T follicular helper cell (primary cell): ENCODE data around the gene CTPS2.

Source experiments
- DNase-seq: peaks from one replicate; pipeline ENCODE4 v3.0.0-alpha.2; 2020; ENCODE audit warnings: low read depth

CTPS2 gene

DNA sequence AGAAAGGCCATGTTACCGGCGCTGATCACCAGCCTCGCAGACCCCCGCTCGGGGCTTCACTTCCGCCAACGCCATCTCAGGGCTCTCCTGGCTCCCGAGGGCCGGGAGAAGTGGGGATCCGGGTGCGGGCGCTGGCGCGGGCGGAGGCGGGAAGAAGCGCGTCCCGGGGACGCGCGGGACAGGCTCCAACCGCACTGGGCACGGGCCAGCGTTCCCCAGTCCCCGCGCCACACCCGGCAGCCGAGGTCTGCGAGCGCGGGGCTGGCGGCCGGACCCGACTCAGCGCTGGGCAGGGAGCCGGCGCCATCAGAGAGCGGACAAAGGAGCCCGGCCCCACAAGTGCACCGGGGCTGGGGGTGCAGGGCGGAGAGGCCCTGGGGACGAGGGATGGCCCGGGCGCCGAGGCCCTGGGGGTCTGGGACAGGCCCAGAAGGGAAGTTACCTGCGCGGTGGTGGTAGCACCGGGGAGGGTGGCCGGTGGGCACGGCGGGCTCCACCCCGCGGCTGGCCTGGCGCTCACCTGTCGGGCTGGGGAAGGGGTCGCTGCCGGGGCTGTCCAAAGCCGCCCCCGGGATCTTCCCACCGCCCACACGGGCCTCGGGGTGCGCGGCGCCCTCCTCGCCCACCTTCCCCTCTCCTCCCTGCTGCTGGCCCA is 449 bp downstream of the CTPS2 start:
- DNase-seq: no peak

DNA sequence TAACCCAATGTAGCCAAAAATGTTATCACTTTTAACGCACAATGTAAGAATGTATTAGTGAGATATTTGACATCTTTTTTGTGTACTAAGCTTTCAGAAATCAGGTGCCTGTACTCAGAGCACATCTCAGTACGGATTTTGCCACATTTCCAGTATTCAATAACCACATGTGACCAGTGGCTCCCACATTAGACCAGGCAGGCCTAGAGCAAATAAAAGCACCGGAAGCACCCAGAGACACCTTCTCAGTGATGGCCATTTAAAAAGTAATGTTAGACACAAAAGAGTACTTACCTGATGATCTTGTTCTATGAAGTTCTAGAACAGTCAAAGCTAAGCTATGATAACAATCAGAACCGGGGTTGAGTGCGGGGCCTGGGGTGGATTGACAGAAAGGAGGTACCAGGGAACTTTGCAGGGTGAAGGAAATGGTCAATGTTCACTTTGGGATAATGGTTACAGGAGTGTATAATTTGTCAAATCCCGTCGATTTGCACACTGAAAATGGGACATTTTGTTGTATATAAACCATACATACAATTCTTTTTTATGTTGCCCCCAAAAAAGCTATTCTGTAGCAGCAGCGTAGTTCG is 1.2 kb downstream of the CTPS2 start:
- DNase-seq: no peak

GRCh38 chrX:16708016-16708415 is 4.5 kb downstream of the CTPS2 start:
- no peak for DNase-seq

DNA sequence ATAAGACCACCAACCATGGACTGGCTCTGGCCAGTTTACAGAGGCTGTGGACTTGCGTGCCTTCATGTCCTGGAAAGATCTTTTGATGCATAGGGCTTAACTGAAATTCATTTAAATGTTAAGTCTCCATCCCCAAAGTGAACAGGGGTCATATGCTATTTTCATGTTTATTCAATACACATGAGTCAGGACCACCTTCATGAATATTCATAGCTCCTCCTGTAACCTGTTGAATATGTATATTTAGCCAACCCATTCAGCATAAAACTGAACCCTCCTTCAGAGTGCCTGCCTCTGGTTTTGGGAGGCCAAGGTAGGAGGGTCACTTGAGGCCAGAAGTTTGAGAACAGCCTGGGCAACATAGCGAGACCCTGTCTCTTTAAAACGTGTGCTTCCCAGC is 7.1 kb downstream of the CTPS2 start:
- DNase-seq: no peak

DNA sequence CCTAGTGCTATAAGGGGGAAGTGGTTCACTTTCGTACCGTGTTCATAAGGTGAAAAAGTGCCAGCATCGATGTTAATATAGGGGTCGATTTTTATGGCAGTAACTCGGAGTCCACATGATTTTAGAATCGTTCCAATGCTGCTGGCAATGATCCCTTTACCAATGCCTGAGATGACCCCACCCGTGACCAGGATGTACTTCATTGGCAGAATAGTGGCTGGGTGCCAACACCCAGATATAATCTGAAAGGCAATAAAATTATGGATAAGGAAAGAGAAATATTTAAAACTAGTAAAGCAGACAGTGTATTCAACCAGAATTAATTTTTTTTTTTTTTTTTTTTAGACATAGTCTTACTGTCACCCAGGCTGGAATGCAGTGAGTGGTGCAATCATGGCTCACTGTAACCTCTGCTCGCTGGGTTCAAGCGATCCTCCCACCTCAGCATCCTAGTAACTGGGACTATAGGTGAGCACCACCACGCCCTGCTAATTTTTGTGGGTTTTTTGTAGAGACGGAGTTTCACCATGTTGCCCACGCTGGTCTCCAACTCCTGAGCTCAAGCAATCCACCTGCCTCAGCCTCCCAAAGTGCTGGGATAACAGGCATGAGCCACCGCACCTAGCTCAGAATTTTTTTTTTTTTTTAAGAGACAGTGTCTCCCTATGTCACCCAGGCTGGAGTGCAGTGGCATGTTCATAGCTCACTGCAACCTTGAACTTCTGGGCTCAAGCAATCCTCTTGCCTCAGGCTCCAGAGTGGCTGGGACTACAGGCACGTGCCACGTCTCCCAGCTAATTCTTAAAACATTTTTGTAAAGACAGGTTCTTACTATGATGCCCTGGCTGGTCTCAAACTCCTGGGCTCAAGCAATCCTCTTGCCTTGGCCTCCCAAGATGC is 9.5 kb downstream of the CTPS2 start:
- DNase-seq: no peak

DNA sequence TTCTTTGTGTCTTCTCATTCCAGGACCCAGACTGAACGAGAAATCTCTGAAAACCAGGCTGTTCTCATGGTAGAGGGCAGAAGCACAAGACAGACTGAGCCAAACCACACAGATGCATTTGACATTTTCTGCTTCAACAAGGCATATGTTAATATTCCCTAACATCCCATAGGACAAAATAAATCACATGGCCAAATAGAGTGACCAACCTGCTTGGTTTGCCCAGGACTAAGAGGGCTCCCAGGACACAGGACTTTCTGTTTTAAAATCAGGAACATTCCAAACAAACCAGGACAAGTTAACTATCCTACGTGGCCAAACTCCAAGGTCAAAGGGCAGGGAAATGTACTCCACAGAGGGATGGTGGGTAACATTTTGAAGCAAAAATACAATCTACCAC is 11.7 kb downstream of the CTPS2 start:
- no peak for DNase-seq

GRCh38 chrX:16699389-16699788 is 13.1 kb downstream of the CTPS2 start:
- DNase-seq: no peak

GRCh38 chrX:16696956-16697355 is 15.5 kb downstream of the CTPS2 start:
- DNase-seq: no peak

DNA sequence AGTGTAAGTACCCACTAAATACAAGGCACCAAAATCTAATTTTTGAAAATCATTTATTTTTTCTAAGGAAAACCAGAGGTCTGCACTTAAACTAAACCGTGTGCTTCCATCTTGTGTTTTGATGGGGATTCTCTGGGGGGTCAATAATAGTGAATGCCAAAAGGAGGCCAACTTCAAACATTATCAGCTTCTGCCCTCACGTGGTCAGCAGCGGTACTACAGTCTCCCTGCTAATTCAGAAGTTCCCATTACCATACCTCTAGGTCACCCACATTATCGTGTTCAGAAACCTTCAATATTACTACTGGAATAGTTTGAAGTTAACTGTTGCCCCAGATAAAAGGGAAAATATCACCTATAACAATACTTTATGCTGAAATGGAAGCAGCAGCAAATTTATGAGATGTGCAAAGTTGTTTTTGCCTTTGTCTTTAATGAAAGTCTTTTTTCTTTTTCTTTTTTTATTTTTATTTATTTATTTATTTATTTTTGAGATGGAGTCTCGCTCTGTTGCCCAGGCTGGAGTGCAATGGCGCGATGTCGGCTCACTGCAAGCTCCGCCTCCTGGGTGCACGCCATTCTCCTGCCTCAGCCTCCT is 17.3 kb downstream of the CTPS2 start:
- DNase-seq: peak; percentile 53

GRCh38 chrX:16687514-16687913 is 25.0 kb downstream of the CTPS2 start:
- no peak for DNase-seq

DNA sequence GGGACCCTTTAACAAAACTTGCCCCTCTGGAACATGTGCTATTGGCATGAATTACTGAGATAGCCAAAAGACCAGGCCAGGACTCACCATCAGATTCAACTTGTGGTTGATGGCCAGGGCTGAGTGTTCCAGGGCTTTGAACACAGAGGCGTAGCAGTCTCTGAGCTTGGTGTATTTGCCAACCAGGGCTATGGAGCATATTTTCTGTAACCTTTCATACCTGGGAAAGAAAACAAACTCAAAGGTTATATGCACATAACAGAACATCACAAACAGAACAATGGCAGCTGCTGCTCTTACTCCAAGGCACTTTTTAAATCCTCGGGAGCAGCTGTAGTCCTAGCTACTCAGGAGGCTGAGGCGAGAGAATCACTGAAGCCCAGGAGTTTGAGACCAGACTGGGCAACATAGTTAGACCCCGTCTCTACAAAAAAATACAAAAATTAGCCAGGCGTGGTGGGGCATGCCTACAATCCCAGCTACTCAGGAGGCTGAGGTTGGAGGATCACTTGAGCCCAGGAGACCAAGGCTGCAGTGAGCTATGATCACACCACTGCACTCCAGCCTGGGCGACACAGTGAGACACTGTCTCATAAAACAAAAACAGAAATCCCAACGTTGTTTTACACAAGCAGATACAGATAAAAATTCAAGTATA is 29.3 kb downstream of the CTPS2 start:
- DNase-seq: no peak

DNA sequence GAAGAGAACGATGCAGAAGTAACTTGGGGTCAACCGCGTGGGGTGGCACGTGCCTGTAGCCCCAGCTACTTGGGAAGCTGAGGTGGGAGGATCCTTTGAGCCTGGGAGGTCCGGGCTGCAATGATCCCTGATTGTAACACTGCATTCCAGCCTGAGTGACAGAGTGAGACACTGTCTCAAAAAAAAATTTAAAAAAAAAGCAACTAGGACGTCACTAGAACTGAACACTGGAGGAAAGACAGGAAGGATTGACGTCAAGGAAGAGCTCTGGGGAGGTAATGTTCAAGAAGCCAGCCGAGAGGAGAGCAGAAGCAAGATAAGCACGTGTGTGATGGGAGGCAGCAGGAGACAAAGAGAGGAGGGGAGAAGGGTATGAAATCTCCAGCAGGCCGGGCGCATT is 33.8 kb downstream of the CTPS2 start:
- no peak for DNase-seq

- peak; percentile 3 for DNase-seq
Measured at GRCh38 chrX:16671005-16671404, 41.5 kb downstream of the CTPS2 start.

GRCh38 chrX:16666541-16666940 is 45.9 kb downstream of the CTPS2 start:
- no peak for DNase-seq

GRCh38 chrX:16665089-16665488 is 47.4 kb downstream of the CTPS2 start:
- no peak for DNase-seq

DNA sequence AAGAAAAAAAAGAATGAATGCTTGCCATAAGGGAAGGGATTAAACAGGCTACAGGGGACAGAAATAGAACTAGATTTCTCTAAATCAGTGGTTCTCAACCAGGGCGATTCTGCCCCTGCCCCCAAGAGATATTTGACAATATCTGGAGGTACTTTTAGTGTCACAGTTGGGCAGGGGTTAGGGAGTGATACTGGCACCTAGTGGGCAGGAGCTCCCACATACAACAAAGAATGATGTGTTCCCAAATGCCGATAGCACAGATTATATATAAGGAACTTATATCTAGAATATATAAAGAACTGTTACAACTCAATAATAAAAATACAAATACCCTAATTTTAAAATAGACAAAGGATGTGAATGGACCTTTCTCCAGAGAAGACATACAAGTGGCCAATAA is 47.8 kb downstream of the CTPS2 start:
- no peak for DNase-seq

GRCh38 chrX:16664074-16664473 is 48.4 kb downstream of the CTPS2 start:
- DNase-seq: no peak

DNA sequence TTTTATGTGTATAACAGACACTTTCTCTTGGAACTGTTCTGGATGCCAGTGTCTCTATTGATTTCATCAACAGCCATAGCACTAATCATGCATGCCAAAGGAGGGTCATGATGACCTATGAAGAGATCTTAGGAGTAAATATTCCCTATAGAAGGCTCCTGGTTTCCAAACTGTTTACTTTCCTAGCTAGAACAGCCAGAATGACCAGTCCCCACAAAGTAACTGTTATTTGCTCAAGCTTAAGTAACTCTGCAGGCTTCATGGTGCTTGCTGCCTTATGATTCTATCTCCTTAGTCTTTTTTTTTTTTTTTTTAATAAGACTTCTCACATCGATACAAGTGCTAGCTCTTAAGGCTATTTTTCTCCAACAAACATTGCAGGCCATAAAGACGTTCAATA is 50.1 kb downstream of the CTPS2 start:
- no peak for DNase-seq

- no peak for DNase-seq
Measured at GRCh38 chrX:16661495-16661894, 51.0 kb downstream of the CTPS2 start.

DNA sequence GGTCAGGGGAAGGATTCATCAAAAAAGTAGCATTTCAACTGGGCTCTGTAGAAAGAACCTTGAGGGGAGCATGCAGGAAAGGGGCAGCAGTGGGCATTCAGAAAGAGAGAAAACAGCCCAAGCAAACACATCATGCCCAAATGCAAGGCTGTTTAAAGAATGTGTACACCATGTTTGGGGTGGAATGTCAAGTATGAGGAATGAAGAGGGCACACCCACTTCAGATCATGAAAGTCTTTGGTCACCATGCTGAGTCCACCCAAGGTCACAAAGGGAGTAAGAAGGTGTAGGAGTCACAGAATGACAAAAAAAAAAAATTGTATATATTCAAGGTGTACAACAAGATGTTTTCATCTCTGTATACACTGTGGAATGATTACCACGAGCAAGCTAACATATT is 53.1 kb downstream of the CTPS2 start:
- no peak for DNase-seq

DNA sequence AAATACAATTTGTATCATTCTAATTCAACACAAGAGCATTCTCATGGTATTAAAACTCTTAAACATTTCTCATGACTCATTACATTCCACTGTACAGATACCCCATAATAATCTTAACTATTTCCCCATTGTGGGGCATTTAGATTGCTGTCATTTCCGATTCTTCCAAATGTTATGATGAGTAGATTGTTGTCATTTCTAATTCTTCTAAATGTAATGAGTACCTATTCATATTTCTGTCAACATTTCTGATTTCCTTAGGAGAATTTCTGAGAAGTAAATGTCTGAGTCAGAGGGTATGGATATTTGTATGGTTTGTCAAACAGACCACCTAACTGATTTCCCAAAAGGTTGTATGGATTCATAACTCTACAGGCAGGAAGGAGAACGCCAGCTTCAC is 54.2 kb downstream of the CTPS2 start:
- no peak for DNase-seq

DNA sequence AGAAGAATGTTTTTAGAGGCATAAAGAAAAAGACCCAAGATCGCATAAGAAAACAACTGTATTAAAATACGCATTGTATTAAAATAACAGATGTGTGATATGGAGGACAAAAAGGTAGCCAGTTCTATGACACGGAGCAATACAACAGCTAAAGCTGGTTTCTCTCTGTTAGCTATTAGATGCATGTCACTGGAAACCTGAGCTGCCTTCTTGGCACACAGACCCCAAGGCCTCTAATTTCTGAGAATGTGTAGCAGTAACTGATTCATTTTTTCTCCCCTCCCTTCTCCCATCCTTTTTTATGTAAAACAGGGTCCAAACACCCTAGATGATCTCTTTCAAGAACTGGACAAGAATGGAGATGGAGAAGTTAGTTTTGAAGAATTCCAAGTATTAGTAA is 58.4 kb downstream of the CTPS2 start:
- DNase-seq: no peak
